OCI-LY7 (cell line): Measurements from ENCODE around the gene CES5A. TPM values are rescaled to one million over a fixed set of nuclear protein-coding genes. Genes with fewer than 3 reads are reported as not detected.

Experiments used
- BruUV-seq: library from RNA; stranded (reverse); fragments of 400-500 nt; replicated peaks from 2 replicates; lab custom pipeline; 2021; lab: Mats Ljungman, UMichigan
- CTCF ChIA-PET: fragments of 300-600 bp; sonication (Branson Sonifier 250); formaldehyde crosslinking; loops from one replicate; lab custom pipeline; 2022; ENCODE audit warnings: antibody characterized with exemption; ENCODE audit not compliant: unreplicated experiment; lab: Charles Lee
- POLR2A ChIA-PET: fragments of 300-600 bp; sonication (Branson Sonifier 250); formaldehyde crosslinking; loops from one replicate; lab custom pipeline; 2022; ENCODE audit warnings: antibody characterized with exemption; lab: Charles Lee
- DNase-seq: peaks from one replicate; pipeline ENCODE4 v3.0.0-alpha.2; 2015; ENCODE audit warnings: low spot score
- H2AFZ ChIP-seq: fragments of 200-600 bp; sonication (generic), shearing (Covaris generic); 2 replicates; pipeline ENCODE4 v1.6.1; 2014; ENCODE audit warnings: mild to moderate bottlenecking, antibody characterized with exemption, low read length, moderate library complexity
- H3K27ac ChIP-seq: fragments of 200-600 bp; sonication (generic); 2 replicates; pipeline ENCODE4 v1.5.1; 2014; ENCODE audit warnings: mixed run types, low read depth, mild to moderate bottlenecking, moderate library complexity, low read length, inconsistent platforms; ENCODE audit not compliant: poor library complexity, severe bottlenecking
- H3K36me3 ChIP-seq: fragments of 200-600 bp; sonication (generic); 2 replicates; pipeline ENCODE4 v1.6.1; 2014; ENCODE audit warnings: mild to moderate bottlenecking, antibody characterized with exemption, low read length, moderate library complexity, mixed read lengths; ENCODE audit not compliant: insufficient read depth
- H3K4me1 ChIP-seq: fragments of 200-600 bp; sonication (generic); 2 replicates; pipeline ENCODE4 v1.5.1; 2014; ENCODE audit warnings: mild to moderate bottlenecking, low read length; ENCODE audit not compliant: insufficient read depth, poor library complexity, severe bottlenecking
- H3K4me2 ChIP-seq: fragments of 200-600 bp; sonication (generic); 2 replicates; pipeline ENCODE4 v1.6.1; 2014; ENCODE audit warnings: mild to moderate bottlenecking, low read length
- H3K4me3 ChIP-seq: fragments of 200-600 bp; sonication (generic); 2 replicates; pipeline ENCODE4 v1.5.1; 2014; ENCODE audit warnings: mild to moderate bottlenecking, low read depth, low read length; ENCODE audit not compliant: poor library complexity, severe bottlenecking
- H3K79me2 ChIP-seq: fragments of 200-600 bp; sonication (generic); 2 replicates; pipeline ENCODE4 v1.6.1; 2016; ENCODE audit warnings: low read depth, mild to moderate bottlenecking, low read length, moderate library complexity, mixed read lengths; ENCODE audit not compliant: insufficient read depth
- H3K9me2 ChIP-seq: fragments of 200-600 bp; sonication (generic); 2 replicates; pipeline ENCODE4 v1.6.1; 2016; ENCODE audit warnings: mild to moderate bottlenecking, low read length, mixed read lengths; ENCODE audit not compliant: insufficient read depth
- H3K9me3 ChIP-seq: fragments of 200-600 bp; sonication (generic); 2 replicates; pipeline ENCODE4 v1.6.1; 2014; ENCODE audit warnings: mild to moderate bottlenecking, mixed run types, low read length, mixed read lengths
- H4K20me1 ChIP-seq: fragments of 200-600 bp; sonication (generic); 2 replicates; pipeline ENCODE4 v1.6.1; 2014; ENCODE audit warnings: mild to moderate bottlenecking, antibody characterized with exemption, low read length, moderate library complexity, mixed read lengths; ENCODE audit not compliant: insufficient read depth
- CTCF ChIP-seq: fragments of 200-600 bp; sonication (generic); conservative IDR thresholded peaks from 2 replicates; pipeline ENCODE4 v1.5.1; 2014; ENCODE audit warnings: mild to moderate bottlenecking, antibody characterized with exemption, low read length, moderate library complexity, mixed read lengths
- EZH2phosphoT487 ChIP-seq: fragments of 200-600 bp; sonication (generic); IDR thresholded peaks from 2 replicates; pipeline ENCODE4 v1.6.1; 2018; ENCODE audit warnings: low read depth, borderline replicate concordance, mild to moderate bottlenecking, mixed run types, antibody characterized with exemption, low read length, moderate library complexity, mixed read lengths
- intact Hi-C: fragments of 100-400 bp; cut with micrococcal nuclease; formaldehyde crosslinking; loops from one replicate; pipeline ENCODE4 v1.10.0; 2022; ENCODE audit not compliant: unreplicated experiment
- total RNA-seq, 2 experiments: library from RNA; depleted of rRNA in 1 of 2; stranded (reverse); fragments of >200 nt in 1 of 2; shearing (Covaris generic) in 1 of 2; gene quantifications; 2 replicates each; pipeline ENCODE4 v1.2.3, GENCODE V29; 2014 to 2022

CES5A gene
- total RNA-seq, 2 experiments from 2014 or later: not detected

GRCh38 chr16:55853114-55853513 lies 22.1 kb downstream of the CES5A start:
- H3K4me2 ChIP-seq: no peak overlapping the region
- no peaks in the 10 kb centered on the region for H3K79me2 ChIP-seq
- H3K4me3 ChIP-seq: no peak overlapping the region
- H3K36me3 ChIP-seq: no peaks in the 10 kb centered on the region
- no peaks in the 10 kb centered on the region for H3K4me1 ChIP-seq
- DNase-seq: no peak
- intact Hi-C loops: no loop called here
- H3K9me2 ChIP-seq: no peaks in the 10 kb centered on the region
- TF ChIP-seq EZH2phosphoT487 (no peak), CTCF (no peak)
- no TSS peak for BruUV-seq
- ChIA-PET CTCF (interaction anchor here (0.6 kb wide), 1 partner anchor 191 kb away, joined by 3 read pairs; no protein-coding TSS in a partner anchor), POLR2A (no interaction called here)
- no peak overlapping the region for H3K27ac ChIP-seq
- no peaks in the 10 kb centered on the region for H4K20me1 ChIP-seq
- no peak overlapping the region for H2AFZ ChIP-seq
- H3K9me3 ChIP-seq: no peaks in the 10 kb centered on the region

- Histone ChIP-seq H3K27ac (no peak overlapping the region), H2AFZ (no peak overlapping the region), H3K9me2 (no peaks in the 10 kb centered on the region), H3K4me3 (no peak overlapping the region), H3K4me1 (no peaks in the 10 kb centered on the region), H4K20me1 (no peaks in the 10 kb centered on the region), H3K36me3 (no peaks in the 10 kb centered on the region), H3K9me3 (no peaks in the 10 kb centered on the region), H3K79me2 (no peaks in the 10 kb centered on the region), H3K4me2 (no peak overlapping the region)
- TF ChIP-seq CTCF: no peak
- no peak for TF ChIP-seq EZH2phosphoT487
- CTCF ChIA-PET: no interaction called here
- no peak for DNase-seq
- no TSS peak for BruUV-seq
- intact Hi-C loops: no loop called here
- POLR2A ChIA-PET: interaction anchor here (0.6 kb wide), 1 partner anchor 1505 kb away, joined by 6 read pairs; no protein-coding TSS in a partner anchor
Measured at GRCh38 chr16:55849536-55849935, 25.6 kb downstream of the CES5A start.

- POLR2A ChIA-PET: no interaction called here
- Histone ChIP-seq H3K4me1 (no peaks in the 10 kb centered on the region), H3K36me3 (no peaks in the 10 kb centered on the region), H3K9me3 (no peaks in the 10 kb centered on the region), H3K9me2 (no peaks in the 10 kb centered on the region), H3K4me2 (no peak overlapping the region), H3K27ac (no peak overlapping the region), H4K20me1 (no peaks in the 10 kb centered on the region), H2AFZ (no peak overlapping the region), H3K4me3 (no peak overlapping the region), H3K79me2 (no peaks in the 10 kb centered on the region)
- no peak for DNase-seq
- TF ChIP-seq EZH2phosphoT487: no peak
- no peak for TF ChIP-seq CTCF
- no TSS peak for BruUV-seq
- intact Hi-C loops: no loop called here
- CTCF ChIA-PET: no interaction called here
Measured at GRCh38 chr16:55846598-55847346, 28.4 kb downstream of the CES5A start.
